HG03457 (cell line): ENCODE results near the gene APOL3.
"Not testable (repeated sequence)": the region's sequence is repeated elsewhere in the genome, so short reads cannot be mapped to it uniquely, and the experiment has no call there.

Source experiments
- ATAC-seq: cut with Tn5 transposase; IDR thresholded peaks from one replicate; pipeline ENCODE4 v1.9.1; 2021; ENCODE audit warnings: moderate number of reproducible peaks; ENCODE audit not compliant: unreplicated experiment

The APOL3 gene

GRCh38 chr22:36193577-36193976 is 33.0 kb upstream of the APOL3 start:
- no peak for ATAC-seq

GRCh38 chr22:36193171-36193570 is 32.6 kb upstream of the APOL3 start:
- ATAC-seq, result no peak

GRCh38 chr22:36192542-36192941 is 32.0 kb upstream of the APOL3 start:
- no peak for ATAC-seq

- no peak for ATAC-seq
These were observed 30.7 kb upstream of the APOL3 start for GRCh38 chr22:36191106-36191836.

- ATAC-seq, result not testable (repeated sequence)
These were observed 27.3 kb upstream of the APOL3 start for GRCh38 chr22:36187862-36188261.

GRCh38 chr22:36185828-36186624 is 25.5 kb upstream of the APOL3 start:
- ATAC-seq, result no peak

- ATAC-seq, result no peak
These were observed 24.0 kb upstream of the APOL3 start for GRCh38 chr22:36184433-36185025.

GRCh38 chr22:36183446-36183845 is 22.9 kb upstream of the APOL3 start:
- no peak for ATAC-seq

GRCh38 chr22:36182857-36183256 is 22.3 kb upstream of the APOL3 start:
- no peak for ATAC-seq

GRCh38 chr22:36182056-36182455 is 21.5 kb upstream of the APOL3 start:
- no peak for ATAC-seq

GRCh38 chr22:36180928-36181327 is 20.4 kb upstream of the APOL3 start:
- no peak for ATAC-seq

GRCh38 chr22:36180038-36180880 is 19.7 kb upstream of the APOL3 start:
- no peak for ATAC-seq

- no peak for ATAC-seq
These were observed 16.6 kb upstream of the APOL3 start for GRCh38 chr22:36177160-36177559.

GRCh38 chr22:36175892-36176291 is 15.3 kb upstream of the APOL3 start:
- ATAC-seq, result no peak

- ATAC-seq, result no peak
These were observed 11.4 kb upstream of the APOL3 start for GRCh38 chr22:36171941-36172340.

GRCh38 chr22:36166518-36167220 is 6.1 kb upstream of the APOL3 start:
- ATAC-seq, result no peak

GRCh38 chr22:36166086-36166485 is 5.5 kb upstream of the APOL3 start:
- no peak for ATAC-seq

GRCh38 chr22:36165141-36165540 is 4.6 kb upstream of the APOL3 start:
- ATAC-seq, result no peak

GRCh38 chr22:36164621-36165020 is 4.1 kb upstream of the APOL3 start:
- ATAC-seq, result no peak

GRCh38 chr22:36163497-36163896 is 2.9 kb upstream of the APOL3 start:
- ATAC-seq, result no peak
